ENCODE measurements around the gene FNTB.
"Not testable (repeated sequence)": the region's sequence is repeated elsewhere in the genome, so short reads cannot be mapped to it uniquely, and the experiment has no call there.

The FNTB gene

DNA sequence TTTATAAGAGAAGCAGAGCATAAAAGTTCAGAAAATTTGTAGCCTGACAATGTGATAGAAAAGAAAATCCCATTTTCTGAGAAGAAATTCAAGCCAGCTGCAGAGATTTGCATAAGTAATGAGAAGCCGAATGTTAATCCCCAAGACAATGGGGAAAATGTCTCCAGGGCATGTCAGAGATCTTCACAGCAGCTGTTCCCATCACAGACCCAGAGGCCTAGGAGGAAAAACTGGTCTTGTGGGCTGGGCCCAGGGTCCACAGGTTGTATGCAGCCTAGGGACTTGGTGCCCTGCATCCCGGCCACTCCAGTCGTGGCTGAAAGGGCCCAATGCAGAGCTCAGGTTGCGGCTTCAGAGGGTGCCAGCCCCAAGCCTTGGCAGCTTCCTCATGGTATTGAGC, 100.0 kb downstream of the FNTB start:
- H3K14ac ChIP-seq (ENCODE audit: low read length); H3K9ac ChIP-seq (ENCODE audit: low read length); H3K27me3 ChIP-seq (ENCODE audit: insufficient read depth, low read length); H3K23ac ChIP-seq (ENCODE audit: low read length); H3K4me1 ChIP-seq (ENCODE audit: control insufficient read depth in 1 of 2, insufficient read depth in 2 of 2, low read length in 2 of 2); H3K9me3 ChIP-seq (ENCODE audit: insufficient read depth, low read depth, low read length); DNase-seq; H2AFZ ChIP-seq (ENCODE audit: insufficient read depth, low read length, poor library complexity); H4K91ac ChIP-seq (ENCODE audit: low read depth, low read length); H3K79me2 ChIP-seq (ENCODE audit: control insufficient read depth, insufficient read depth, low read length, poor library complexity); H2BK5ac ChIP-seq (ENCODE audit: low read depth, low read length, poor library complexity); H4K12ac ChIP-seq (ENCODE audit: low read depth, low read length); H2AK5ac ChIP-seq (ENCODE audit: low read length); H3K27ac ChIP-seq (ENCODE audit: low read depth, low read length); H3K4ac ChIP-seq (ENCODE audit: low read depth, low read length); H2BK12ac ChIP-seq (ENCODE audit: low read length); H3K4me2 ChIP-seq (ENCODE audit: low read length); H3K4me3 ChIP-seq (ENCODE audit: low read depth, low read length); H2BK120ac ChIP-seq (ENCODE audit: insufficient read depth, low read length, poor library complexity); H4K8ac ChIP-seq (ENCODE audit: low read depth, low read length); H3K18ac ChIP-seq (ENCODE audit: low read length); H3K79me1 ChIP-seq (ENCODE audit: low read length): not testable (repeated sequence)
- H3K36me3 ChIP-seq (ENCODE audit: control insufficient read depth in 1 of 2, insufficient read depth in 2 of 2, low read length in 2 of 2), result peaks cover 28 to 50% of the 10 kb centered on the region in 2 experiments
- no CpG with 5 or more reads among the region's 4 CpGs for WGBS (ENCODE audit: extremely low coverage, insufficient coverage, insufficient read length)

DNA sequence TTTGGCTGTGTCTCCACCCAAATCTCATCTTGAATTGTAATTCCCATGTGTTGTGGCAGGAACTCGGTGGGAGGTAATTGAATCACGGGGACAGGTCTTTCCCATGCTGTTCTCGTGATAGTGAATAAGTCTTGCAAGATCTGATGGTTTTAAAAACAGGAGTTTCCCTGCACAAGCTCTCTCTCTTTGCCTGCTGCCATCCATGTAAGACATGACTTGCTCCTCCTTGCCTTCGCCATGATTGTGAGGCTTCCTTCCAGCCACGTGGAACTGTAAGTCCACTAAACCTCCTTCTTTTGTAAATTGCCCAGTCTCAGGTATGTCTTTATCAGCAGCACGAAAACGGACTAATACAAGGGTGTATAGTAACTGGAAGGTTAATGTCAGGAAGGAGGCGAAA, 101.1 kb downstream of the FNTB start:
- not testable (repeated sequence) for H3K4me2 ChIP-seq (ENCODE audit: low read length); H3K18ac ChIP-seq (ENCODE audit: low read length); H3K27ac ChIP-seq (ENCODE audit: low read depth, low read length); H3K79me2 ChIP-seq (ENCODE audit: control insufficient read depth, insufficient read depth, low read length, poor library complexity); H2AK5ac ChIP-seq (ENCODE audit: low read length); DNase-seq; H3K4me3 ChIP-seq (ENCODE audit: low read depth, low read length); H3K79me1 ChIP-seq (ENCODE audit: low read length); H3K4ac ChIP-seq (ENCODE audit: low read depth, low read length); H3K27me3 ChIP-seq (ENCODE audit: insufficient read depth, low read length); H3K9ac ChIP-seq (ENCODE audit: low read length); H2BK5ac ChIP-seq (ENCODE audit: low read depth, low read length, poor library complexity); H2BK120ac ChIP-seq (ENCODE audit: insufficient read depth, low read length, poor library complexity); H3K23ac ChIP-seq (ENCODE audit: low read length); H3K4me1 ChIP-seq (ENCODE audit: control insufficient read depth in 1 of 2, insufficient read depth in 2 of 2, low read length in 2 of 2); H4K12ac ChIP-seq (ENCODE audit: low read depth, low read length); H3K14ac ChIP-seq (ENCODE audit: low read length); H2AFZ ChIP-seq (ENCODE audit: insufficient read depth, low read length, poor library complexity); H3K9me3 ChIP-seq (ENCODE audit: insufficient read depth, low read depth, low read length); H4K91ac ChIP-seq (ENCODE audit: low read depth, low read length); H2BK12ac ChIP-seq (ENCODE audit: low read length); H4K8ac ChIP-seq (ENCODE audit: low read depth, low read length)
- H3K36me3 ChIP-seq (ENCODE audit: control insufficient read depth in 1 of 2, insufficient read depth in 2 of 2, low read length in 2 of 2), result peaks cover 24 to 48% of the 10 kb centered on the region in 2 experiments
- WGBS (ENCODE audit: extremely low coverage, insufficient coverage, insufficient read length), result no CpG with 5 or more reads among the region's 8 CpGs

DNA sequence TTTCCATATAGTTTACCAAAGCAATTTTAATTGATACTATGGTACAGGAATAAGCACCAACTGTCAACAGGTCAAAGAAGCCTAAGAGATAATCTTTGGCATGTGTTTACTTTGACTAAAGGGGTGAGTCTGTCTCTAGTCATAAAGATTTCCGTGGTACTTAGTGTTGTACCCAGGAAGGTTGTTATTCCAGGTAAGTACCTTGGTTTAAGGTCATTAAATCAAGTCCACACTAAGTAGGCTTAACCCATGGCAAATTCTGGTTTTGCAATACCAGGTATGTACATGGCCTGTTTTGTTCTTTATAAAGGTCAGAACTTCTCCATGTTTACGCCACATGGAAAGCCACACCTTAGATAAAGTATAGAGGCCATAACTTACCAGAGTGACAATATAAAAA, 105.7 kb downstream of the FNTB start:
- Histone ChIP-seq H3K18ac (ENCODE audit: low read length) (no peak overlapping the region), H4K12ac (ENCODE audit: low read depth, low read length) (no peak overlapping the region)
- no CpG with 5 or more reads among the region's 2 CpGs for WGBS (ENCODE audit: extremely low coverage, insufficient coverage, insufficient read length)

DNA sequence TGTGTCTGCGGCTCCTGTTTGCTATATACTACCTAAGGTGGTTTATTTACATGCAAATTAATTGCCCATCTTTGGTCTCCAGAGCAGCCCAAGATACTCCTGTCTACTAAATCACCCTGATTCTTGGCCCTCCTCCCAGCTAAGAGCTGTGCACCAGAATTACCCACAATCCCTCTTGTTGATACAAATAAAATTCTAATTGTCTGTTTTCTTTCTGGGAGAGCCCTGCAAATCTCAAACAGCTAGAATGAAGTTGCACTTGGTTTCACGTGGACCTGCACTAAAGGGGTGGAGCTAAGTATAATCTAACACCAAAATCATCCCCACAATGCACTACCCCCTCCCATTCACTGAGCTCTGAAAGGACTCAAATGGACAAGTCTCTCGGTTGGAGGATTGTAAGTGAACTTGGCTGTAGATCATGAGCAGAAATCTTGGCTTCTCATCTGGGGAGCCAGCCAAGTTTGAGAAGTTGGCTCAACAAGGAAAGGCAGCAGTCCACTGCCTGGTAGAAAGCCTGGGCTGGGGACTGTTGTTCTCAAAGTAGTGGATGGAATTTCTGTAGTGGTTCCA, 109.0 kb downstream of the FNTB start:
- no peak overlapping the region for H3K18ac ChIP-seq (ENCODE audit: low read length)
- no peaks in the 10 kb centered on the region for H3K9me3 ChIP-seq (ENCODE audit: insufficient read depth, low read depth, low read length)
- WGBS (ENCODE audit: extremely low coverage, insufficient coverage, insufficient read length), result no CpG with 5 or more reads among the region's 3 CpGs
- no peaks in the 10 kb centered on the region for H3K79me1 ChIP-seq (ENCODE audit: low read length)
- no peak overlapping the region for H2BK5ac ChIP-seq (ENCODE audit: low read depth, low read length, poor library complexity)
- H3K4me3 ChIP-seq (ENCODE audit: low read depth, low read length), result no peak overlapping the region
- H3K79me2 ChIP-seq (ENCODE audit: control insufficient read depth, insufficient read depth, low read length, poor library complexity), result no peaks in the 10 kb centered on the region
- no peak overlapping the region for H2BK12ac ChIP-seq (ENCODE audit: low read length)
- H4K8ac ChIP-seq (ENCODE audit: low read depth, low read length), result no peak overlapping the region
- H3K23ac ChIP-seq (ENCODE audit: low read length), result no peak overlapping the region
- no peak overlapping the region for H3K9ac ChIP-seq (ENCODE audit: low read length)
- no peak overlapping the region for H3K14ac ChIP-seq (ENCODE audit: low read length)
- no peak for DNase-seq
- no peak overlapping the region for H3K27ac ChIP-seq (ENCODE audit: low read depth, low read length)
- no peak overlapping the region for H4K91ac ChIP-seq (ENCODE audit: low read depth, low read length)
- H3K4ac ChIP-seq (ENCODE audit: low read depth, low read length), result no peak overlapping the region
- no peak overlapping the region for H4K12ac ChIP-seq (ENCODE audit: low read depth, low read length)
- no peaks in the 10 kb centered on the region for H3K27me3 ChIP-seq (ENCODE audit: insufficient read depth, low read length)
- peaks cover 11 to 26% of the 10 kb centered on the region in 2 experiments for H3K36me3 ChIP-seq (ENCODE audit: control insufficient read depth in 1 of 2, insufficient read depth in 2 of 2, low read length in 2 of 2)
- H3K4me2 ChIP-seq (ENCODE audit: low read length), result no peak overlapping the region
- no peak overlapping the region for H2BK120ac ChIP-seq (ENCODE audit: insufficient read depth, low read length, poor library complexity)
- no peak overlapping the region for H2AK5ac ChIP-seq (ENCODE audit: low read length)
- H2AFZ ChIP-seq (ENCODE audit: insufficient read depth, low read length, poor library complexity), result no peak overlapping the region
- H3K4me1 ChIP-seq (ENCODE audit: control insufficient read depth in 1 of 2, insufficient read depth in 2 of 2, low read length in 2 of 2), result no peaks in the 10 kb centered on the region

More for the DNA sequence above, 105.7 kb downstream of the FNTB start:
- H2BK120ac ChIP-seq (ENCODE audit: insufficient read depth, low read length, poor library complexity), result no peak overlapping the region
- H2AK5ac ChIP-seq (ENCODE audit: low read length), result no peak overlapping the region
- H3K4me1 ChIP-seq (ENCODE audit: control insufficient read depth in 1 of 2, insufficient read depth in 2 of 2, low read length in 2 of 2), result no peaks in the 10 kb centered on the region
- H3K27me3 ChIP-seq (ENCODE audit: insufficient read depth, low read length), result no peaks in the 10 kb centered on the region
- DNase-seq, result no peak
- no peak overlapping the region for H3K4ac ChIP-seq (ENCODE audit: low read depth, low read length)
- H3K79me2 ChIP-seq (ENCODE audit: control insufficient read depth, insufficient read depth, low read length, poor library complexity), result no peaks in the 10 kb centered on the region
- H2BK5ac ChIP-seq (ENCODE audit: low read depth, low read length, poor library complexity), result no peak overlapping the region
- H3K4me2 ChIP-seq (ENCODE audit: low read length), result no peak overlapping the region
- no peak overlapping the region for H3K27ac ChIP-seq (ENCODE audit: low read depth, low read length)
- no peak overlapping the region for H3K23ac ChIP-seq (ENCODE audit: low read length)
- no peak overlapping the region for H4K91ac ChIP-seq (ENCODE audit: low read depth, low read length)
- peaks cover 14 to 46% of the 10 kb centered on the region in 2 experiments for H3K36me3 ChIP-seq (ENCODE audit: control insufficient read depth in 1 of 2, insufficient read depth in 2 of 2, low read length in 2 of 2)
- H2BK12ac ChIP-seq (ENCODE audit: low read length), result no peak overlapping the region
- H3K79me1 ChIP-seq (ENCODE audit: low read length), result no peaks in the 10 kb centered on the region
- H4K8ac ChIP-seq (ENCODE audit: low read depth, low read length), result no peak overlapping the region
- no peak overlapping the region for H3K14ac ChIP-seq (ENCODE audit: low read length)
- no peak overlapping the region for H2AFZ ChIP-seq (ENCODE audit: insufficient read depth, low read length, poor library complexity)
- H3K4me3 ChIP-seq (ENCODE audit: low read depth, low read length), result no peak overlapping the region
- H3K9me3 ChIP-seq (ENCODE audit: insufficient read depth, low read depth, low read length), result no peaks in the 10 kb centered on the region
- no peak overlapping the region for H3K9ac ChIP-seq (ENCODE audit: low read length)

Data from trophoblast cell (in vitro differentiated cells and primary cell).